Measurements from ENCODE around the gene ANKS1A.

DNA sequence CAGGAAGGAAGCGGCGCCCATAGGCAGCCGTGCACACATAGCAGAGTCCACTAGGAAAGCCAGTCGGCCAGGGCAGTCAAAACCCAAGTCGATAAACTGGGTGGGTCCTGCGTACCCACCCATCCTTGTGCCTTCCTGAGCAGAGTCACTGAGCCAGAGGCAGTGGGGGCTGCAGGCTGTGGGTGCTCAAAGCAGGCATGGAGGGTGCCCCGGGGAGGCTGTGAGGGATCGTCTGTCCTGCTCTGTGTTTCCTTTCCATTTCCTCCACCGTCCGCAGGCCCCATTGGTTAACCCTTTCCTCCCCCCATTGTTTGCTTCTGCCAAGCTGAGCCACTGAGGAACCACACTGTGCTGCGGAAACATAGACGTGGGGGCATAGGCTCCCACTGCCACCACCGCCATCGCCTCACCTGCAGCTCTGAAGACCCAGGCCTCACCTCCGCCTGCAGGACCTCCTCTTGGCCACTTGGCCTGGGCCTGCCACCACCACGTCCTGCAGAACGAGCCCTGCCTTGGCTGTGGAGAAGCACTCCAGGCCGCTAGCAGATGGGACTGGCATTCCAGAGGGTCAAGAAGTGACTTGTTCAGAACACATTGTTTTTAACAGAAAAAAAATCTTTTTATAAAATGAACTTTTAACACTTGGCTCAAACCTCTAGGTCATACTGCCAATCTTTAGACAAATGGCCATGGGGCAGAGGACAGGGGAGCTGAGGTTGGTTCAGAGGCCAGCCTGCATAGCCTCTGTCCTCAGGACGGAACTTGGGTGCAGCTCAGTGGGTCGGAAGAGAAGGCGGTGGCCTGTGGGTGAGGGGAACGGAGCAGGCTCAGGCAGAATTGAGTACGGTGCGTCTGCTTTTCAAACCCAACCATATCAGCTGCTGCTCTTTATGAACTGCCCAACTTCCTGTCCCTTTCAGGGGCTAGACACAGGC lies 199.5 kb downstream of the ANKS1A start:
- TF ChIP-seq, protein P1, sequence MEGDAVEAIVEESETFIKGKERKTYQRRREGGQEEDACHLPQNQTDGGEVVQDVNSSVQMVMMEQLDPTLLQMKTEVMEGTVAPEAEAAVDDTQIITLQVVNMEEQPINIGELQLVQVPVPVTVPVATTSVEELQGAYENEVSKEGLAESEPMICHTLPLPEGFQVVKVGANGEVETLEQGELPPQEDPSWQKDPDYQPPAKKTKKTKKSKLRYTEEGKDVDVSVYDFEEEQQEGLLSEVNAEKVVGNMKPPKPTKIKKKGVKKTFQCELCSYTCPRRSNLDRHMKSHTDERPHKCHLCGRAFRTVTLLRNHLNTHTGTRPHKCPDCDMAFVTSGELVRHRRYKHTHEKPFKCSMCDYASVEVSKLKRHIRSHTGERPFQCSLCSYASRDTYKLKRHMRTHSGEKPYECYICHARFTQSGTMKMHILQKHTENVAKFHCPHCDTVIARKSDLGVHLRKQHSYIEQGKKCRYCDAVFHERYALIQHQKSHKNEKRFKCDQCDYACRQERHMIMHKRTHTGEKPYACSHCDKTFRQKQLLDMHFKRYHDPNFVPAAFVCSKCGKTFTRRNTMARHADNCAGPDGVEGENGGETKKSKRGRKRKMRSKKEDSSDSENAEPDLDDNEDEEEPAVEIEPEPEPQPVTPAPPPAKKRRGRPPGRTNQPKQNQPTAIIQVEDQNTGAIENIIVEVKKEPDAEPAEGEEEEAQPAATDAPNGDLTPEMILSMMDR (IDR thresholded peaks at IDR 0.05) = no peak
- TF ChIP-seq POLR2A (IDR thresholded peaks at IDR 0.05) = no peak
